ENCODE measurements around the gene OR7A17.

DNA sequence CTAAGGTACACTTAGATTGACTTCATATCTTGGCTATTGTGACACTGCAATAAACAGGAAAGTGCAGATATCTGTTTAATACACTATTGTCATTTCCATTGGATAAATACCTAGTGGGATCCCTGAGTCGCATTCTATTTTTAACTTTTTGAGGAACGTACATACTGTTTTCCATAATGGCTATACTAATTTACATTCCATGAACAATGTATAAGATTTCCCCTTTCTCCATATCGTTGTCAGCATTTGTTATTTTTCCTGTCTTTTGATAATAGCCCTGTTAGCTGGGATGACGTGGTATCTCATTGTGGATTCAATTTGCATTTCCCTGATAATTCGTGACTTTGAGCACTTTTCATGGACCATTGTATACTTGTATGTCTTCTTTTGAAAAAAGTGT, 17.4 kb downstream of the OR7A17 start:
- TF ChIP-seq, protein P1, sequence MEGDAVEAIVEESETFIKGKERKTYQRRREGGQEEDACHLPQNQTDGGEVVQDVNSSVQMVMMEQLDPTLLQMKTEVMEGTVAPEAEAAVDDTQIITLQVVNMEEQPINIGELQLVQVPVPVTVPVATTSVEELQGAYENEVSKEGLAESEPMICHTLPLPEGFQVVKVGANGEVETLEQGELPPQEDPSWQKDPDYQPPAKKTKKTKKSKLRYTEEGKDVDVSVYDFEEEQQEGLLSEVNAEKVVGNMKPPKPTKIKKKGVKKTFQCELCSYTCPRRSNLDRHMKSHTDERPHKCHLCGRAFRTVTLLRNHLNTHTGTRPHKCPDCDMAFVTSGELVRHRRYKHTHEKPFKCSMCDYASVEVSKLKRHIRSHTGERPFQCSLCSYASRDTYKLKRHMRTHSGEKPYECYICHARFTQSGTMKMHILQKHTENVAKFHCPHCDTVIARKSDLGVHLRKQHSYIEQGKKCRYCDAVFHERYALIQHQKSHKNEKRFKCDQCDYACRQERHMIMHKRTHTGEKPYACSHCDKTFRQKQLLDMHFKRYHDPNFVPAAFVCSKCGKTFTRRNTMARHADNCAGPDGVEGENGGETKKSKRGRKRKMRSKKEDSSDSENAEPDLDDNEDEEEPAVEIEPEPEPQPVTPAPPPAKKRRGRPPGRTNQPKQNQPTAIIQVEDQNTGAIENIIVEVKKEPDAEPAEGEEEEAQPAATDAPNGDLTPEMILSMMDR (IDR thresholded peaks at IDR 0.05), result no peak
- no peak for TF ChIP-seq ZFX (IDR thresholded peaks at IDR 0.05; ENCODE audit: borderline replicate concordance)
